ENCODE data around the gene C1R. TPM values are rescaled to one million over a fixed set of nuclear protein-coding genes. Genes with fewer than 3 reads are reported as not detected.
A peak's percentile ranks its signal among the peaks of the same experiment; 100 is the strongest.

C1R gene
- total and polyA plus RNA-seq, 2 of the 8 experiments (the other 6 are each of a cell fraction or from before 2014, with no cell fraction given), result 6.9 to 16.3 TPM

DNA sequence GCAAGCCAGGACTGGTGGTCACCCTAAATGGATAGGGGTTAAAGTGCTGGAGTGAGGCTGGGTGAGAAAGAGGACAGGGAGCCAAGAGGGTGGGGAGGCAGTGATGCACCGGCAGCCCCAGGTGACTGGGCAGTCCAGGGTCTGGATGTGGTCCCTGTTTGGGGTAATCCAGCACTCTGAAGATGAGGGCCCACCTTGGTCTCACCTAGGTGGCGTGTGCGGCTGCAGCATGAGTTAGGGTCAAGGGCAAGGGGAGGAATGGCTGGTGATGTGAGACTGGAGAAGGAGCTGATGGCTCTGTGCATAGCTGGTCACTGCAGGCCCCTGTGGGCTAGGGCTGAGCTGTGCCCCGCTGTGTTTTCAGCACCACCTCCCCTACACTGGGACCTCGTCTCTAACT lies 18.4 kb upstream of the C1R start:
- no peaks in the 10 kb centered on the region for H3K79me1 ChIP-seq (ENCODE audit: low read depth, low read length)
- H3K23me2 ChIP-seq (ENCODE audit: low read depth, low read length), result peaks cover 4% of the 10 kb centered on the region
- no peak overlapping the region for H4K5ac ChIP-seq (ENCODE audit: insufficient read length, low read depth, low read length)
- no peak overlapping the region for H4K8ac ChIP-seq (ENCODE audit: extremely low read depth, insufficient read depth, low read length)
- H2BK20ac ChIP-seq (ENCODE audit: low read length), result no peak overlapping the region
- peak overlapping the region; percentile 28; the same call in 1 of the 2 replicates for H2AK5ac ChIP-seq (ENCODE audit: low read depth, low read length)
- H3K27me3 ChIP-seq (replicated peaks in 1 of 4; ENCODE audit: control insufficient read depth in 3 of 4, extremely low read depth in 1 of 4, insufficient read depth in 3 of 4, low read length in 3 of 4), result no peaks in the 10 kb centered on the region
- no peak overlapping the region for H3K23ac ChIP-seq (ENCODE audit: insufficient read length)
- H3K9me3 ChIP-seq (ENCODE audit: insufficient read depth in 2 of 2, low read depth in 1 of 2, low read length in 1 of 2), result peaks cover 0 to 3% of the 10 kb centered on the region in 2 experiments; a peak in 2 of 4 replicates
- no peak overlapping the region for H3K18ac ChIP-seq (ENCODE audit: extremely low read depth, low read length)
- H3K36me3 ChIP-seq (ENCODE audit: control insufficient read depth in 2 of 4, insufficient read depth in 4 of 4, low read length in 3 of 4), result no peaks in the 10 kb centered on the region; a peak in 1 of 8 replicates
- no peak overlapping the region for H2BK12ac ChIP-seq (ENCODE audit: low read depth, low read length)
- ChIA-PET POLR2A (ENCODE audit: partially characterized antibody) (interaction anchor here (1.5 to 4.9 kb wide), 7 partner anchors 8 to 185 kb away, joined by 4 to 39 read pairs (median 14); partner anchors contain the start of genes C12orf57, C1S, CLSTN3 and RNU7-1), CTCF (ENCODE audit: partially characterized antibody) (interaction anchor here (0.6 to 4.1 kb wide), 21 partner anchors 10 to 244 kb away, joined by 3 to 58 read pairs (median 5); partner anchors contain the start of genes C1S and LPCAT3)
- H2AFZ ChIP-seq (ENCODE audit: low read length), result no peak overlapping the region
- no peak overlapping the region for H3K14ac ChIP-seq (ENCODE audit: insufficient read length)
- H3K4me3 ChIP-seq (ENCODE audit: extremely low read depth in 1 of 4, insufficient read depth in 2 of 4, low read depth in 3 of 4, low read length in 4 of 4), result no peak overlapping the region
- H3K56ac ChIP-seq (replicated peaks; ENCODE audit: insufficient read length, low read depth, low read length), result no peak overlapping the region
- no peak overlapping the region for H4K91ac ChIP-seq (replicated peaks; ENCODE audit: insufficient read length, low read length)
- H3K27ac ChIP-seq (ENCODE audit: low read depth, low read length), result no peak overlapping the region
- no peak overlapping the region for H3K4me2 ChIP-seq (ENCODE audit: insufficient read depth in 1 of 2, low read depth in 2 of 2, low read length in 2 of 2)
- no peak overlapping the region for H2BK120ac ChIP-seq (replicated peaks; ENCODE audit: low read depth, low read length)
- TF ChIP-seq RAD21 (IDR thresholded peaks at IDR 0.05 in 1 of 2, conservative IDR thresholded peaks at IDR 0.05 in 1 of 2; ENCODE audit: low read depth in 2 of 2, low read length in 2 of 2) (no peak), SP4 (IDR thresholded peaks at IDR 0.05; ENCODE audit: low read length) (no peak), HDAC6 (IDR thresholded peaks at IDR 0.05; ENCODE audit: low read depth, low read length) (no peak), RNF2 (IDR thresholded peaks at IDR 0.05; ENCODE audit: borderline replicate concordance, low read depth, low read length, missing control alignments, poor library complexity, severe bottlenecking) (no peak), GTF2F1 (IDR thresholded peaks at IDR 0.05; ENCODE audit: borderline replicate concordance, low read depth, low read length) (no peak), TBP (IDR thresholded peaks at IDR 0.05; ENCODE audit: low read depth, low read length) (no peak), JUND (IDR thresholded peaks at IDR 0.05; ENCODE audit: low read length) (no peak), CBX5 (IDR thresholded peaks at IDR 0.05; ENCODE audit: low read depth, low read length) (no peak), CBX8 (IDR thresholded peaks at IDR 0.05; ENCODE audit: borderline replicate concordance, low read depth, low read length) (no peak)
- TF ChIP-seq, protein P1, sequence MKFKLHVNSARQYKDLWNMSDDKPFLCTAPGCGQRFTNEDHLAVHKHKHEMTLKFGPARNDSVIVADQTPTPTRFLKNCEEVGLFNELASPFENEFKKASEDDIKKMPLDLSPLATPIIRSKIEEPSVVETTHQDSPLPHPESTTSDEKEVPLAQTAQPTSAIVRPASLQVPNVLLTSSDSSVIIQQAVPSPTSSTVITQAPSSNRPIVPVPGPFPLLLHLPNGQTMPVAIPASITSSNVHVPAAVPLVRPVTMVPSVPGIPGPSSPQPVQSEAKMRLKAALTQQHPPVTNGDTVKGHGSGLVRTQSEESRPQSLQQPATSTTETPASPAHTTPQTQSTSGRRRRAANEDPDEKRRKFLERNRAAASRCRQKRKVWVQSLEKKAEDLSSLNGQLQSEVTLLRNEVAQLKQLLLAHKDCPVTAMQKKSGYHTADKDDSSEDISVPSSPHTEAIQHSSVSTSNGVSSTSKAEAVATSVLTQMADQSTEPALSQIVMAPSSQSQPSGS (IDR thresholded peaks at IDR 0.05; ENCODE audit: low read length), result no peak
- WGBS, 2 experiments (ENCODE audit: extremely low coverage in 1 of 2, insufficient coverage in 1 of 2, insufficient read length in 1 of 2, insufficient replicate concordance in 2 of 2, low coverage in 1 of 2, low lambda C conversion rate in 2 of 2, missing lambda C conversion rate in 1 of 2), result 84% methylated on average over 5 of the region's 5 CpGs; no CpG with 5 or more reads in 1 of the 2 experiments
- H4K20me1 ChIP-seq (replicated peaks in 1 of 2; ENCODE audit: control insufficient read depth in 1 of 2, insufficient read depth in 2 of 2, low read length in 2 of 2), result peaks cover 0 to 1% of the 10 kb centered on the region in 2 experiments
- H3K9ac ChIP-seq (replicated peaks in 1 of 4; ENCODE audit: extremely low read depth in 1 of 4, low read depth in 3 of 4, low read length in 3 of 4), result no peak overlapping the region
- H2BK5ac ChIP-seq (ENCODE audit: low read depth, low read length), result no peak overlapping the region
- H3K79me2 ChIP-seq (ENCODE audit: control insufficient read depth in 1 of 2, insufficient read depth in 2 of 2, low read length in 2 of 2), result no peaks in the 10 kb centered on the region
- no peak overlapping the region for H2BK15ac ChIP-seq (ENCODE audit: low read length)
- DNase-seq (ENCODE audit: low read depth in 1 of 2, low spot score in 2 of 2), result no peak
- no peak overlapping the region for H3K4ac ChIP-seq (replicated peaks; ENCODE audit: insufficient read length, low read depth, low read length)
- H3K4me1 ChIP-seq (replicated peaks in 1 of 4; ENCODE audit: control insufficient read depth in 3 of 4, insufficient read depth in 4 of 4, low read length in 3 of 4), result 0 out of 7 replicates have a peak, but pooled peaks cover 0 to 2% (median 0%) of the 10 kb centered on the region in 4 experiments
- FAIRE-seq, result no peak
